Epithelial cell of proximal tubule (primary cell): Measurements from ENCODE around the gene ARID5A. TPM values are rescaled to one million over a fixed set of nuclear protein-coding genes. Genes with fewer than 3 reads are reported as not detected.

Experiments used
- DNase-seq: peaks from one replicate; pipeline ENCODE4 v3.0.0-alpha.2; 2011; ENCODE audit warnings: low read depth
- H3K4me3 ChIP-seq: 2 replicates; pipeline ENCODE4 v1.5.1; 2011; ENCODE audit warnings: low read depth, mild to moderate bottlenecking, low read length
- CTCF ChIP-seq: conservative IDR thresholded peaks from 2 replicates; pipeline ENCODE4 v1.5.1; 2012; ENCODE audit warnings: low read depth, mild to moderate bottlenecking, low read length
- total RNA-seq: library from RNA; depleted of rRNA; stranded (reverse); fragments of >200 nt; gene quantifications from 2 replicates; pipeline ENCODE4 v1.2.3, GENCODE V29; 2015

ARID5A gene
- total RNA-seq, 1 donor from 2014 or later: 20.8 TPM

- no peak for TF ChIP-seq CTCF
- H3K4me3 ChIP-seq: no peak overlapping the region
- no peak for DNase-seq
These were observed 5.0 kb downstream of the ARID5A start for GRCh38 chr2:96541398-96542152.

- no peak overlapping the region for H3K4me3 ChIP-seq
- DNase-seq: no peak
- TF ChIP-seq CTCF: no peak
These were observed 5.9 kb downstream of the ARID5A start for GRCh38 chr2:96542357-96542977.

- no peak for TF ChIP-seq CTCF
- no peak overlapping the region for H3K4me3 ChIP-seq
- no peak for DNase-seq
These were observed 9.8 kb downstream of the ARID5A start for GRCh38 chr2:96546321-96546720.

- no peak for TF ChIP-seq CTCF
- no peak for DNase-seq
- H3K4me3 ChIP-seq: no peak overlapping the region
These were observed 10.2 kb downstream of the ARID5A start for GRCh38 chr2:96546797-96547196.

GRCh38 chr2:96547203-96547641, 10.7 kb downstream of the ARID5A start:
- DNase-seq: no peak
- no peak overlapping the region for H3K4me3 ChIP-seq

GRCh38 chr2:96547731-96548171, 11.2 kb downstream of the ARID5A start:
- no peak for TF ChIP-seq CTCF
- no peak for DNase-seq
- H3K4me3 ChIP-seq: no peak overlapping the region

More at GRCh38 chr2:96547203-96547641, 10.7 kb downstream of the ARID5A start:
- no peak for TF ChIP-seq CTCF
